Ovary (tissue), 3 donors: ENCODE data around the gene CYTH1.

ENCODE experiments used
- EP300 ChIP-seq: sonication (generic); formaldehyde crosslinking; IDR thresholded peaks from one replicate; pipeline ENCODE4 v1.6.1; 2017; ENCODE audit warnings: antibody characterized with exemption
- POLR2A ChIP-seq: fragments of 450-650 bp; IDR thresholded peaks from one replicate; pipeline ENCODE4 v1.6.1; 2017; ENCODE audit warnings: antibody characterized with exemption, mild to moderate bottlenecking, moderate library complexity
- TF ChIP-seq, protein P1 (sequence below), 3 donors: fragments of 450-650 bp in 2 of 3; fragments of 200-600 bp in 1 of 3; IDR thresholded peaks; one replicate each; pipeline versions ENCODE4 v1.5.1 to v1.8.0; 2016 to 2022; ENCODE audit warnings: antibody characterized with exemption in 3 of 3, mild to moderate bottlenecking in 1 of 3
- donor health status: DM: no; HTN: no; CAD: no.

DNA sequence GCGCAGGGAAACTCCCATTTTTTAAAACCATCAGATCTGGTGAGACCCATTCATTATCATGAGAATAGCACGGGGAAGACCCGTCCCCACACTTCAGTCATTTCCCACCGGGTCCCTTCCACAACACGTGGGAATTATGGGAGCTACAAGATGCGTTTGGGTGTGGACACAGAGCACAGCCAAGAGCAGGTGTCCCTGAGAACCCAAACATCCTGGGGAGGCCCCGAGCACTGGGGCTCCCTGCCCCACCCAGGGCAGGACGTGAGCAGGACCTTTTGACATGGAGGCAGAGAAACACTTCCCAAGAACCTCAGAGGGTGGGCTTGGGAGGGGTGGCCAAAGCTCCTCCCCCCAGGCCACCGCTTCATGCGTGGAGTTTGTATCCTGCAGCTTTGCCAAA, 115.0 kb downstream of the CYTH1 start:
- TF ChIP-seq, protein P1, sequence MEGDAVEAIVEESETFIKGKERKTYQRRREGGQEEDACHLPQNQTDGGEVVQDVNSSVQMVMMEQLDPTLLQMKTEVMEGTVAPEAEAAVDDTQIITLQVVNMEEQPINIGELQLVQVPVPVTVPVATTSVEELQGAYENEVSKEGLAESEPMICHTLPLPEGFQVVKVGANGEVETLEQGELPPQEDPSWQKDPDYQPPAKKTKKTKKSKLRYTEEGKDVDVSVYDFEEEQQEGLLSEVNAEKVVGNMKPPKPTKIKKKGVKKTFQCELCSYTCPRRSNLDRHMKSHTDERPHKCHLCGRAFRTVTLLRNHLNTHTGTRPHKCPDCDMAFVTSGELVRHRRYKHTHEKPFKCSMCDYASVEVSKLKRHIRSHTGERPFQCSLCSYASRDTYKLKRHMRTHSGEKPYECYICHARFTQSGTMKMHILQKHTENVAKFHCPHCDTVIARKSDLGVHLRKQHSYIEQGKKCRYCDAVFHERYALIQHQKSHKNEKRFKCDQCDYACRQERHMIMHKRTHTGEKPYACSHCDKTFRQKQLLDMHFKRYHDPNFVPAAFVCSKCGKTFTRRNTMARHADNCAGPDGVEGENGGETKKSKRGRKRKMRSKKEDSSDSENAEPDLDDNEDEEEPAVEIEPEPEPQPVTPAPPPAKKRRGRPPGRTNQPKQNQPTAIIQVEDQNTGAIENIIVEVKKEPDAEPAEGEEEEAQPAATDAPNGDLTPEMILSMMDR (IDR thresholded peaks at IDR 0.05): no peak
- TF ChIP-seq POLR2A: no peak
- TF ChIP-seq EP300: no peak
